Pancreas (tissue), 10 donors: ENCODE measurements around the gene ABCB8. TPM values are rescaled to one million over a fixed set of nuclear protein-coding genes. Genes with fewer than 3 reads are reported as not detected.

ENCODE experiments used
- ATAC-seq, 4 donors: fragments of 200-7000 bp; cut with Tn5 transposase; one replicate each; pipeline versions ENCODE4 v1.8.0 to v1.9.1; 2020; ENCODE audit warnings: mild to moderate bottlenecking in 4 of 4, moderate library complexity in 4 of 4
- DNase-seq, 6 donors: peaks; one replicate each; pipeline ENCODE4 v3.0.0-alpha.2; 2020
- FAIRE-seq: peaks from 2 replicates; lab custom pipeline; 2012; peaks lifted over from hg19 to GRCh38; lab: Jason Lieb, UNC
- H3K27ac ChIP-seq, 4 donors: fragments of 200-600 bp; sonication (generic); 1 replicate in 3 of 4; 2 replicates in 1 of 4; pipeline versions ENCODE4 v1.5.0 to v1.8.0; 2020
- H3K27me3 ChIP-seq, 4 donors: fragments of 200-600 bp; one replicate each; pipeline ENCODE4 v1.8.0; 2021
- H3K36me3 ChIP-seq, 3 donors: fragments of 200-600 bp; sonication (generic) in 1 of 3; one replicate each; pipeline versions ENCODE4 v1.5.0 to v1.8.0; 2020 to 2021
- H3K4me1 ChIP-seq, 3 donors: fragments of 200-600 bp; one replicate each; pipeline ENCODE4 v1.8.0; 2021
- H3K4me3 ChIP-seq, 4 donors: fragments of 200-600 bp; sonication (generic) in 2 of 4; one replicate each; pipeline versions ENCODE4 v1.5.0 to v1.8.0; 2020 to 2021
- H3K9me3 ChIP-seq, 4 donors: fragments of 200-600 bp; one replicate each; pipeline ENCODE4 v1.8.0; 2021
- WGBS, 2 donors: extraction: QIAGEN DNeasy Blood & Tissue Kit; methylation state at CpG; one replicate each; pipeline ENCODE4 v1.1.7; 2013; 5-methylcytosine and 5-hydroxymethylcytosine counted together
- intact Hi-C, 3 donors: fragments of 100-400 bp; cut with DNase I; formaldehyde crosslinking; loops; one replicate each; pipeline versions ENCODE4 v1.11.1 to v1.14.2; 2022
- polyA plus RNA-seq, 2 donors: library from polyadenylated mRNA; stranded (reverse); fragments of 200-250 nt; gene quantifications; one replicate each; pipeline ENCODE4 v1.2.3, GENCODE V29; 2013
- total RNA-seq, 6 donors: library from RNA; stranded (reverse); fragmentation: NEBNext Ultra II Directional in 4 of 6; extraction: Animal tissue kit (Norgen Biotek cat#: 25700) in 4 of 6; gene quantifications; one replicate each; pipeline versions ENCODE4 v1.2.1 to v1.2.4, GENCODE V29; 2021 to 2023
- TF ChIP-seq, protein P1 (sequence below), 4 donors: fragments of 200-600 bp; sonication (generic) in 3 of 4; IDR thresholded peaks; one replicate each; pipeline versions ENCODE4 v1.5.0 to v1.8.0; 2021; ENCODE audit warnings: antibody characterized with exemption in 4 of 4
- donor health status: healthy with polysubstance abuse.
- donor health status: DM: no; HTN: no; CAD: no; lungs with moderate emphysema.
- donor health status: DM: no; HTN: no; CAD: no.
- donor health status: control.
- donor health status: control.
- donor health status: Bipolar disorder and iron deficiency.
- donor health status: DM: yes; HTN: yes; CAD: no.
- donor health status: DM: no; HTN: no; CAD: no.
- donor health status: DM: no; HTN: no; CAD: no.
- donor health status: DM: yes; HTN: yes; CAD: no.

Gene ABCB8
- total and polyA plus RNA-seq, 8 donors = 6.1 to 29.0 (median 12.7) TPM

DNA sequence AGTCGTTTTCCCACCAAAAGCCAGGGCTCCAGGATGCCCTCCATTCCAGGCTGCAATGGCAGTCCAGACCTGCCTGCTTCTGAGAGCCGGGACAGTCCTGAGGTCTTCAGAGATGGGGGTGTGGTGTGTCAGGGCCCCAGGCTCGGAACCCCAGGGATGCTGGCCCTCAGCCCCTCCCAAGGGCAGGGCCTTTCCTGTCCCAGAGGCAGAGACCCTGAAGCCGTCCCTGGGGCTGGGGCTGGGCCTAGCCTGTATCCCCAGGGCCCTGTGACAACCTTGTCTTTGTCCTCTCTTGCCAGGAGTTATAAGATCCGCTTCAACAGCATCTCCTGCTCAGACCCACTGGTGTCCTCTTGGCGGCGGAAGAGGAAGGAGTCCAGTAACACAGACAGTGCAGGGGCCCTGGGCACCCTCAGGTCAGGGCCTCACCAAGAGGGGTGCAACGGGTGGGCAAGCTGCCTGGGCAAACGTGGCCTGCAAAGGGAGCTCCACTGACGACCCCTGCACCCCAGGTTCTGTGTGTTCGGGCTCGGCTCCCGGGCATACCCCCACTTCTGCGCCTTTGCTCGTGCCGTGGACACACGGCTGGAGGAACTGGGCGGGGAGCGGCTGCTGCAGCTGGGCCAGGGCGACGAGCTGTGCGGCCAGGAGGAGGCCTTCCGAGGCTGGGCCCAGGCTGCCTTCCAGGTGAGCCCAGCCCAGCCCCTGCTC lies 21.5 kb upstream of the ABCB8 start:
- ATAC-seq (no peak), DNase-seq (peak in 1 of 6 donors; percentile 70), FAIRE-seq (no peak)
- 74 to 76% methylated on average over 22 to 23 of the region's 23 CpGs for WGBS, 2 donors
- H3K4me3 ChIP-seq = no peak overlapping the region
- no peak overlapping the region for H3K27ac ChIP-seq
- TF ChIP-seq, protein P1, sequence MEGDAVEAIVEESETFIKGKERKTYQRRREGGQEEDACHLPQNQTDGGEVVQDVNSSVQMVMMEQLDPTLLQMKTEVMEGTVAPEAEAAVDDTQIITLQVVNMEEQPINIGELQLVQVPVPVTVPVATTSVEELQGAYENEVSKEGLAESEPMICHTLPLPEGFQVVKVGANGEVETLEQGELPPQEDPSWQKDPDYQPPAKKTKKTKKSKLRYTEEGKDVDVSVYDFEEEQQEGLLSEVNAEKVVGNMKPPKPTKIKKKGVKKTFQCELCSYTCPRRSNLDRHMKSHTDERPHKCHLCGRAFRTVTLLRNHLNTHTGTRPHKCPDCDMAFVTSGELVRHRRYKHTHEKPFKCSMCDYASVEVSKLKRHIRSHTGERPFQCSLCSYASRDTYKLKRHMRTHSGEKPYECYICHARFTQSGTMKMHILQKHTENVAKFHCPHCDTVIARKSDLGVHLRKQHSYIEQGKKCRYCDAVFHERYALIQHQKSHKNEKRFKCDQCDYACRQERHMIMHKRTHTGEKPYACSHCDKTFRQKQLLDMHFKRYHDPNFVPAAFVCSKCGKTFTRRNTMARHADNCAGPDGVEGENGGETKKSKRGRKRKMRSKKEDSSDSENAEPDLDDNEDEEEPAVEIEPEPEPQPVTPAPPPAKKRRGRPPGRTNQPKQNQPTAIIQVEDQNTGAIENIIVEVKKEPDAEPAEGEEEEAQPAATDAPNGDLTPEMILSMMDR (IDR thresholded peaks at IDR 0.05) = no peak
- H3K36me3 ChIP-seq = no peaks in the 10 kb centered on the region
- intact Hi-C loops = no loop called here
- H3K9me3 ChIP-seq = no peaks in the 10 kb centered on the region
- no peaks in the 10 kb centered on the region for H3K4me1 ChIP-seq
- no peaks in the 10 kb centered on the region for H3K27me3 ChIP-seq

DNA sequence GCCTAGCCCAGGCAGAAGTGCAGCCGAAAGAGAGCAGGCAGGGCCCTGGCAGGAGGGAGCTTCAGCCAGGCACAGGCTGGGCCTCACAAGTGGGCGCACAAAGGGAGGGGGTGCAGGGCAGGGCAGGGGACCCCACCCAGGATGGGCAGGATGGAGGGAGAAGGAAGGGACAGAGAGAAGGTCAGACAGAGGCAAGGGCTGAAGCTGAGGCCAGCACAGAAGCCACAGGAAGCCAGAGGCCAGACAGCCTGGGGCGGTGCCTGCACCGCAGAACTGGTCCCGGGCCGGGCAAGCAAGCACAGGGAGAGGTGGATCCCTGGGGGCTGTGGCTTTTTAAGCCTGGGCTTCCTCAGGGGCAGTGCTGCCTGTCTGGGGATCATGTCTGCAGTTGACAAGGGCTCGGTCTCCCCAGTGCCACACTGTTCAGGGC lies 20.8 kb upstream of the ABCB8 start:
- TF ChIP-seq, protein P1 (IDR thresholded peaks at IDR 0.05) = no peak

DNA sequence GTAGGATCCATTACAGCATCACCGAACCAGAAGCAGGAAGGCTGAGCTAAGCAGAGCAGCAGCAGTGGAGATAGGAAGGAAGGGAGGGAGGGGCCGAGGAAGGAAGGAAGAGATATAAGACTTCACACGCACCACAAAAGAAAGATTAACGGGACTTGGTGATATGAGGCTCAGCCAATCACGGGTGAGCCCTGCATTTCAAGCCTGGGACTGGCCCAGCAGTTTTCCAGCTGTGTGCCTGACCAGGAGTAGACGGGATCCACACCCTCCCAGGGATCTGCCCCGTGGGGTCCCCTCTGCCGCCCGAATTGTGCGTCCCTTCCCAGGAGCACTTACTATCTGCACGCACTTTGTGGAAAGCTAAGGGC lies 20.1 kb upstream of the ABCB8 start:
- intact Hi-C loops = no loop called here
- peaks cover 0 to 3% (median 0%) of the 10 kb centered on the region in 3 donors for H3K4me1 ChIP-seq
- no peaks in the 10 kb centered on the region for H3K36me3 ChIP-seq
- TF ChIP-seq, protein P1 (IDR thresholded peaks at IDR 0.05) = no peak
- DNase-seq (peak in 1 of 6 donors; percentile 33), ATAC-seq (peak in 3 of 4 donors; percentile 9 to 20 (median 17)), FAIRE-seq (no peak)
- H3K27me3 ChIP-seq = no peaks in the 10 kb centered on the region
- no peaks in the 10 kb centered on the region for H3K9me3 ChIP-seq
- H3K4me3 ChIP-seq = peak overlapping the region in 2 of 4 donors; percentile 22 to 39
- H3K27ac ChIP-seq = no peak overlapping the region
- 39 to 41% methylated on average over 11 of the region's 11 CpGs for WGBS, 2 donors

More for the DNA sequence above, 20.8 kb upstream of the ABCB8 start:
- DNase-seq (peak in 1 of 6 donors; percentile 55), ATAC-seq (no peak), FAIRE-seq (no peak)
- 73 to 93% methylated on average over 7 of the region's 7 CpGs for WGBS, 2 donors
- Histone ChIP-seq H3K4me1 (no peaks in the 10 kb centered on the region), H3K36me3 (no peaks in the 10 kb centered on the region), H3K27me3 (no peaks in the 10 kb centered on the region), H3K9me3 (no peaks in the 10 kb centered on the region), H3K4me3 (no peak overlapping the region), H3K27ac (no peak overlapping the region)
- intact Hi-C loops = no loop called here

DNA sequence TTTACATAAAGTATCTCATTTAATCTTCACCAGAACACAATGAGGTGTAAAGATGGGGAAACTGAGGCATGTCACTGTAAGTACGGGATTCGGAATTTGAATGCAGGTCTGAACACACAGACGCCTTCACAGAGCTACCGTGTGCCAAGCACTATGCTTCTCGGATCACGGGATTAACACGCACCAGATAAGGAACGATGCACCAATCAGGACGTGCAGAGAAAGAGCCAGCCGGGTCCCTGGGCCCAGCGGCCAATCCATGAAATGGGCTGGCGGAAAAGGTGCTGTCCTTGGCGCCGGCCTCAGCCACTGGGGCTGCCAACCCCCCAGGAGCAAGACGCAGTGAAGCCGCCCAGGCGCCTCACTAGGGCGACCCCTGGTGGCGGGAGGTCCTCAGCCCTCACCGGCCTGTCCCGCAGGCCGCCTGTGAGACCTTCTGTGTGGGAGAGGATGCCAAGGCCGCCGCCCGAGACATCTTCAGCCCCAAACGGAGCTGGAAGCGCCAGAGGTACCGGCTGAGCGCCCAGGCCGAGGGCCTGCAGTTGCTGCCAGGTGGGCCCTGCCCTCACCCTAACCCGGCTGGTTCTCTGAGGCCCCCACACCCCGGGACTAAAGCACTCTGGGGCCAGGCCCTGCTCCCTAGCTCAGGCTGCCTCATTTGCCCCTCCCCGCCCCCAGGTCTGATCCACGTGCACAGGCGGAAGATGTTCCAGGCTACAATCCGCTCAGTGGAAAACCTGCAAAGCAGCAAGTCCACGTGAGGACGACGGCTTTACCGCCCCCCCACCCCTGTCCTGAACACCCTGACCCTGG lies 19.5 kb upstream of the ABCB8 start:
- WGBS, 2 donors = 25 to 28% methylated on average over 35 to 40 of the region's 40 CpGs
- peak; percentile 81 to 87 (median 86) for ATAC-seq
- H3K4me1 ChIP-seq = peaks cover 0 to 9% (median 0%) of the 10 kb centered on the region in 3 donors
- DNase-seq = peak; percentile 36 to 91 (median 78)
- no peaks in the 10 kb centered on the region for H3K9me3 ChIP-seq
- intact Hi-C loops = no loop called here
- H3K27ac ChIP-seq = no peak overlapping the region
- TF ChIP-seq, protein P1 (IDR thresholded peaks at IDR 0.05) = peak; percentile 68 to 83 (median 78)
- H3K36me3 ChIP-seq = no peaks in the 10 kb centered on the region
- no peak for FAIRE-seq
- peak overlapping the region in 2 of 4 donors; percentile 22 to 39 for H3K4me3 ChIP-seq
- H3K27me3 ChIP-seq = no peaks in the 10 kb centered on the region
